ENCODE measurements around the gene PLD1.

Gene PLD1

GRCh38 chr3:171813897-171814460 lies 3.7 kb upstream of the PLD1 start:
- no peak for DNase-seq

DNA sequence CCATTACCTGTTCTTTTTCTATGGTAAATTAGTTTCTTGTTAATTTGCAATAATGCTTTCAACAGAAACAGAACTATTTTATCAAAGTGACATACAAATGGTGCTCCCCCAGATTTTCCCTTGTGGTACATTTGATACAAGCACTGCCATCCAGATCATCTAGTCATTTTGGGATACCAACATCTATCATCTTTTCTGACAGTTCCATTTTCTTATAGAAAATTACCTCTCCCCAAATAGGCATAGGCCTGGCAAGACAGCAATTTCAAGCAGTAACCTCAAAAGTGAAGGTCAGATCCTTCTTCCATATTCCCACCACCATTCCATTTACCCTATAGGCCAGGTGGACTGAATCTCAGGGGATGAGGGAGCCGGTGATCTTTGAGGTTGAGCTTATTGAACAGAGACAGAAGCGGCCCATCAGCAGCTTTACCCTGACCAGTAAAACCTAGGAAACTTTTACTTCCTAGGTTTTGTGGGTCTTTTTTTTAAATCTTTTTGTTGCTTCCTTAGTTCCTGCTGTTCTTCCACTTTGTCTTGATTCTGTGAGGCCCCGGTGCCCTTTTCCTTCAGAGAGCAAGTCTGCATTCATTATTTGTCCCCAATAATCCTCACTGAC lies 3.1 kb upstream of the PLD1 start:
- no peak for DNase-seq

GRCh38 chr3:171812811-171813210 lies 2.5 kb upstream of the PLD1 start:
- no peak for DNase-seq

- DNase-seq, result no peak
These were observed 1.6 kb upstream of the PLD1 start for GRCh38 chr3:171811913-171812335.

GRCh38 chr3:171811295-171811912 lies 1.1 kb upstream of the PLD1 start:
- peak; percentile 62 for DNase-seq

DNA sequence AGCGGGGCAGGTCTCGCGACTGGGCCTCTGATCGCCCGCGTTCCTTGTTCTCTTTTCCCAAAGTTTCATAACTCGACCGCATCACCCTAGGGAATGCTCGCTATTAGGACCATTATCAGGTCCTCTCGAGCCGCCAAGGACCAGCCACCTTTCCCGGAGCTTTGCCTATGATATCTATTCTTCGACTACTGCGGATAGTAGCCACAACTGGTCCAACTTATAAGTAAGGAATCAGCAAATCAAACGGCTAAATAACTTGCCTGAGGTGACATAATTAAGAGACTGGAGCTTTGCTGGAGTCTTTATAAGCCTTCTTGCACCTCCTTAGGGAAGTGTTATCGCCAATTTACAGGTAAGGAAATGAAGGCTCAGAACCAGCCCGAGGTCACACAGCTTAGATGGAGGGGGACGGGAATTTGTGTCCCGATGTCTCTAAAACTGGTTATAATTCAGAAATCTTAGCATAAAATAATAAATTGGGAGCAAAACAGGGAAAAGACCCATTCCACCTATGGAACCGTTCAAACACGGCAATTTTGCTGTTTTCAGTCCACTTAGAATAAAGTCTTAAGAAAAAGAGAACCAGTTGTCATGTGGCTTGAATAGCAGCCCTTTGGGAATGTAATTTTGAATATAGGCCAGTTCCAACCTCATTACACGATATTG lies 479 bp upstream of the PLD1 start:
- DNase-seq, result no peak

GRCh38 chr3:171809611-171809860 lies 747 bp downstream of the PLD1 start:
- DNase-seq, result peak; percentile 80

- DNase-seq, result no peak
These were observed 2.5 kb downstream of the PLD1 start for GRCh38 chr3:171807806-171808205.

GRCh38 chr3:171807129-171807675 lies 3.1 kb downstream of the PLD1 start:
- no peak for DNase-seq

- DNase-seq, result no peak
These were observed 3.8 kb downstream of the PLD1 start for GRCh38 chr3:171806200-171807128.

GRCh38 chr3:171805687-171806086 lies 4.6 kb downstream of the PLD1 start:
- DNase-seq, result no peak

DNA sequence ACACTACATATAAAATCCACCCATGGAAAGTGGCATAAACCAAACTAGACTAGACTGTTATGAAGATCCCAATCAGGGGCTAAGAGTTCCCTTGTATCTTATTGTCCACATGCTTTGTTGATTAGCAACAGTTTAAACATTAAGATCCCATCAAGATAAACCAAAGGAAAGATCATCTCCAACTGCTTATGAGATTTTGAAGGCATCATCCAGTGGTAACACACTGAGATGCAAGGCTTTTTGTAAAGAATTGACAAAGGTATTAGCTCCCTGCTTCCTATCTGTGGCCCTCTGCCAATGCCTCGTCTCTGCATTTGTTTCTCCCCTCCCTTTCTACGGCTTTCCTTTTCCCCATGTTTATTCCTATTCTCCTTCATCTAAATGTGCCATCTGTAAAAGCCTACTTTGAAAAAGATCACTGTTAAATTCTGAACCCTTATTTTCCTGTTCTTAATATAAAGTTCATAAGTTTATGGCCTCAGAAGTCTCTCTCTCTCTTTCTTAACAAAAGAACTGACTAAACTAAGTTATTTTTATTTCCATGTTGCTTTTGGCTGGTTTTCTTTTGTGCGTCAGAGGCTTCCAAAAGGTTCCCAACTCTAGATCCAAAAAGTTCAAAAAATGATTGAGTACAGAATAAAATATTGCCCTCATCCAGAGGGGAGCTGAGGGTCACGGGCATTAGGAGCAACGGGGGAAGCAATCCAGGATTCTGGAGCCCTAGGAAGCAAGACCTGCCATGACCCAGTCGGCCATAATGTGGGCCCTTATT lies 5.5 kb downstream of the PLD1 start:
- DNase-seq, result no peak

- no peak for DNase-seq
These were observed 7.2 kb downstream of the PLD1 start for GRCh38 chr3:171803044-171803443.

GRCh38 chr3:171802590-171802956 lies 7.7 kb downstream of the PLD1 start:
- no peak for DNase-seq

DNA sequence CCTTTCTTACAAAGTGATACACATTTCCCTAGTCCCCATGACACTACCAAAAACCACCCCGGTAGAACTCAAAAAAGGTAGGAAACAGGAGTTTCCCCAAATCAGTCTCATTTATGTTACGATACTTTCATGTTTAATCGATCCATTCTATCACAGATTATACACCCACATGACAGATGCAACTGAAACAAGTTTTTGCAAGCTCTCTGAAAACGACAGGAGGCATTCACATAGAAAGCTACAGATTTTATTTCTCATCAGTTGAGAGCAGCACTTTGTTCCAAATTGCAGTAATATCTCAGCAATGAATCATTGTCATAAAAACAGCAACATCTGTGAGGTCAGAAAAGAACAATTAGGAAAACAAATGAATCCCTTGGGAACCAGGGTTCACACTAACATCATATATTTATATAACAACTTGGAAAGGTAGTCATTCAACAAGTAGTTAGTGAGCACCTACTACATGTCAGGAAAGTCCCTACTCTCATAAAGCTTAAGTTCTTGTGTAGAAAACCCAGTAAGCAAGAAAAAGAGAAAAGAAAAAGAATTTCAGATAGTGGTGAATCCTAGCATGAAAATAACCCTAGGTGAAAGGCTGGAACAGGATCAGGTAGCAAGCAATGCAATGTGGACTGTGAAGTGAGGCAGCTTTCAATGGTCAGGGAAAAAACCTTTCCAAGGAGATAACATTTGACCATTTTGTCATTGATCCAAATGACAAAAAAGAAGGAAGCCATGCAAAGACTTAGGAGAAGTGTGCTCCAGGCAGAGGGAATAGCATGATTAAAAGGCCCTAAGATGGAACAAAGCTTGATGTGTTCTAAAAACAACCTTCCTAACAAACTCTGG lies 8.3 kb downstream of the PLD1 start:
- DNase-seq, result no peak

DNA sequence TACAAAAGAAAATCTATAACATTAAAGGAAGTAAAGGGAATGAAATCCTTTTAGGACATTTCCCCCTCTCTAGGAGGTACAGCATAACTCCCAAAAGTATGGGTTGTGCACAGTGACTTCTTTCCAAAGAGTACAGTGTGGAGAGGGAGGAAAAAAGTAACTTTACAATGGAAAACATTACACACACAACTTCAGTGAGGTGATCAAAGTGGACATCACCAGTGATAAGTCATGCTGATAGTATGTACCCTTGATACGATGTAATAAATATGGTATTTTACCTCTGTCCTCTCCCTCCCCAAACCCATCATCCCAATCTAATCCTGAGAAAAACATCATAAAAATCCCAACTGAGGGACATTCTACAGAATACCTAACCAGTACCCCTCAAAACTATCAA lies 10.8 kb downstream of the PLD1 start:
- no peak for DNase-seq

DNA sequence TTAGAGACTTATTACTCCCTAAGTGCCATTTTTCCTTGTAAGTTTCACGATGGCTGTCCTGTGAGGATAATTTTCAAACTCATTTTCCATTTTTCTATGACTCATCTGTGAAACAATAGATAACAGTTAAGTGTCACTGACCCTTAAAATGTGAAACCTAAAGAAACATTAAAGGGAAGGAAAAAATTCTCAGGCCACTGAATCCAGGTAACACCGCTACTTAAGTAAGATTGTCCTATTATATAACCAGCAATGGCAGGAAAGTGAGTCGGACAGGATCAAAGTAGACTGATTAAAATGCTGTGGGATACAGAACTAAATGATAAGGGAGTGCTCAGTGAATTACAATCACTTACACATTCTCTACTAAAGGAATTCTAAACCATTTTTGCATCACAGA lies 12.4 kb downstream of the PLD1 start:
- no peak for DNase-seq

GRCh38 chr3:171797265-171797679 lies 13.0 kb downstream of the PLD1 start:
- no peak for DNase-seq

- DNase-seq, result no peak
These were observed 13.5 kb downstream of the PLD1 start for GRCh38 chr3:171796625-171797264.

DNA sequence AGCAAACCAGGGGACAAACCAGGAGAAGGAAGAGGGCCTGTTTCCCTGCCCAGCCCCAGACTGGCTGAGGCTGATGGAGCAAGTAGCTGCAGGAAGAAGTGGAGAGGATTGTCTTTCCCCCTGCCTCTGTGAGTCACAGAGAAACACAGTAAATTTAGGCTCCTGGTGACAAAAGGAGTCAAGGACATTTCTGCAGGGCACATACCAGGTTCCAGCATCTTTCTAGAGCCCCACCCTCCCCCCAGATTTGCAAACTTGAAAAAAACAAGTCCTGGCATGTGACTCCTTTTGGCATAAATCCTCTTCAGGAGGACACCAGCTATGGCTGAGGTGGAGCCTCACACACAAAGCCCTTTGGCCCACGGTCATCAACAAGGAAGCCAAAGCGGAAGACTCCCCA lies 17.8 kb downstream of the PLD1 start:
- DNase-seq, result no peak

DNA sequence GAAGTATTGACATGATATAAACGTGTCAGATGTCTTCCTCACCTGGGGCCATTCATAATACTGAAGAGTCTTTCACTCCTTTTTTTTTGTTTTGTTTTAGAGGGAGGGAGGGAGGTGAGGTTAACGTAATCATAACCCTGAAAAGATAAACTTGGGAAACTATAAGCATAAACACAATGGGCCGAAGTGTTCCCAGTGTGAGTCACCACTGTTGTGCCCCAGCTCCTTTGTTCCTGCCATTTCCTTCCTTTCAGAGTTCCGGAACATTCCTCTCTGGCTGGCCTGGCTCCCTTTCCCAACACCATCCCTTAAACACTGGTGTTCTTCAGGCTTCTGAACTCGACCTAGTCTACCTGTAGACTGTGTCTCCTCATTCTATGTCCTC lies 18.6 kb downstream of the PLD1 start:
- DNase-seq, result no peak
